Subcutaneous abdominal adipose tissue (tissue), 5 donors: ENCODE results near the gene MRPL53.
"Not testable (repeated sequence)": the region's sequence is repeated elsewhere in the genome, so short reads cannot be mapped to it uniquely, and the experiment has no call there.

Experiments
- H3K27ac ChIP-seq: one replicate; pipeline ENCODE4 v1.7.0; 2013; ENCODE audit warnings: low read depth, mild to moderate bottlenecking, inconsistent platforms, low read length, moderate library complexity
- H3K27me3 ChIP-seq, 5 donors: one replicate each; pipeline ENCODE4 v1.7.0; 2013; ENCODE audit warnings: low read length in 5 of 5, inconsistent platforms in 1 of 5; ENCODE audit not compliant: control insufficient read depth in 5 of 5, insufficient read depth in 4 of 5
- H3K36me3 ChIP-seq, 5 donors: one replicate each; pipeline ENCODE4 v1.7.0; 2013; ENCODE audit warnings: low read length in 5 of 5; ENCODE audit not compliant: control insufficient read depth in 5 of 5, insufficient read depth in 5 of 5
- H3K4me1 ChIP-seq, 5 donors: one replicate each; pipeline ENCODE4 v1.7.0; 2013; ENCODE audit warnings: low read length in 5 of 5, mild to moderate bottlenecking in 3 of 5, moderate library complexity in 1 of 5; ENCODE audit not compliant: control insufficient read depth in 5 of 5, insufficient read depth in 5 of 5
- H3K4me3 ChIP-seq, 5 donors: one replicate each; pipeline ENCODE4 v1.7.0; 2013; ENCODE audit warnings: low read length in 5 of 5, low read depth in 1 of 5
- H3K9ac ChIP-seq, 5 donors: one replicate each; pipeline ENCODE4 v1.7.0; 2013; ENCODE audit warnings: low read length in 5 of 5, mild to moderate bottlenecking in 4 of 5, moderate library complexity in 3 of 5
- H3K9me3 ChIP-seq, 5 donors: one replicate each; pipeline ENCODE4 v1.7.0; 2013; ENCODE audit warnings: low read length in 5 of 5; ENCODE audit not compliant: control insufficient read depth in 5 of 5
- donor health status: healthy.
- donor health status: healthy.
- donor health status: healthy.
- donor health status: healthy.
- donor health status: healthy.

The MRPL53 gene

DNA sequence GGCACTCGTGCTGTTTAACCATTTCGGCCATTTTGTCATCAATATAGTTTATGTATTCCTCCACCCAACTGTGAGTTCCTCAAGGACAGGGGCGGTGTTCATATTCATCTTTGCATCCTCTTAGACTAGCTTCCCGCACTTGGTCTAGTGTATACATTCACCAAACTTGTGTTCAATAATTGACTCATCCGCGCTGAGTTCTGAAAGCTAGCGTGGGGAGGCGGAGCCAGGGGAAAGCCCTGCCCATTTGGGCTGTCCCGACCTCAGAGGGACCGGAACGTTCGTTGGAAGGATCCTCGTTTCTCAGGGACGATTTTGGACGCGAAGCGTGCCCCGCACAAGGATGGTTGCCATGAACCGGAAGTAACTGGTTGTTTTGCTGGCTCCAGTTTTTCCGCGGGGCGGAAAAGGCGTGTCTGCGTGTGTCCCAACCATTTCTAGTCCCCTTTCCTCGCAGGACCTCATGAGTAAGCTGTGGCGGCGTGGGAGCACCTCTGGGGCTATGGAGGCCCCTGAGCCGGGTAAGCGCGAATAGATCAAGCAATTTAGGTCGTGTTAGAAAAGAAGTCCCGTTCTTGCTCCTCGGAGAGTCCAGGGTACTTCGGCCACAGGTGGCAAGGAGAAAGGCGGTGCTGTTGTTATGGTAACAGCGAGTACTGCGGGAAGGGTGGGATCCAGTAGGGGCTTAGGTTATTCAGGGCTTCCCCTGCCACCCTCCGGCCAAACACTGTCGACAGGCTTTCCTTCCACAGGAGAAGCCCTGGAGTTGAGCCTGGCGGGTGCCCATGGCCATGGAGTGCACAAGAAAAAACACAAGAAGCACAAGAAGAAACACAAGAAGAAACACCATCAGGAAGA is 17.6 kb downstream of the MRPL53 start, which contains the start of gene INO80B:
TSS of gene INO80B (plus strand) at position 434 of the 858 bp plus-strand sequence. CDS start at position 464, 30 bp downstream.
- Histone ChIP-seq H3K27ac (peak within 1 kb of the TSS; percentile 79), H3K27me3 (no peaks in the 10 kb centered on the region)

DNA sequence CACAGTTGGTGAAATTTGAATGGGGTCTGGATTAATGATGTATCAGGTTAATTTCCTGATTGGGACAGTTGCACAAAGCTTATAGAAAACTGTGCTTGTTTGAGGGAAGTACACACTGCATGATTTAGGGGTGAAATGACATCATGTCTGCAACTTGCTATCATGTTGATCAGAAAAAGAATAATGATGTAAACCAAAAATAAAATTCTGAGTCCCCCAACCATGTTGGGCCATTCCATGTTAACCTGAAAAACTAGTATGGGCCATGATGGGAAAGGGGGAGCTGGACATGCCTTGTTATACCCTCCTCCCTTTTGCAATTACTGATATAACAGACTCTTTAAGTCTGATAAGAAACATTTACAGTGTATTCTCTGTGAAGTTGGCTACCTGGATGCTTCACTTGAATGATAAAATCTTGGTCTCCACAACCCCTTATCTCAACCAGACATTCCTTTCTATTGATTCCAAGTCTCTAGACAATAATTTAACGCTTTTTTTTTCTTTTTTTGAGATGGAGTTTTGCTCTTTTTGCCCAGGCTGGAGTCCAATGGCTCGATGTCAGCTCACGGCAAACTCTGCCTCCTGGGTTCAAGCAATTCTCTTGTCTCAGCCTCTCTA is 21.8 kb downstream of the MRPL53 start:
- no peaks in the 10 kb centered on the region for H3K27me3 ChIP-seq
- H3K36me3 ChIP-seq, result no peaks in the 10 kb centered on the region
- peaks cover 7 to 12% (median 12%) of the 10 kb centered on the region in 5 donors for H3K4me1 ChIP-seq
- no peak overlapping the region for H3K4me3 ChIP-seq
- H3K9ac ChIP-seq, result no peak overlapping the region
- no peaks in the 10 kb centered on the region for H3K9me3 ChIP-seq
- no peak overlapping the region for H3K27ac ChIP-seq

More for the DNA sequence above, 17.6 kb downstream of the MRPL53 start, which contains the start of gene INO80B:
- no peaks in the 10 kb centered on the region for H3K36me3 ChIP-seq
- no peaks in the 10 kb centered on the region for H3K9me3 ChIP-seq
- peaks cover 11 to 44% (median 39%) of the 10 kb centered on the region in 5 donors for H3K4me1 ChIP-seq
- peak within 1 kb of the TSS; percentile 73 to 90 (median 82) for H3K9ac ChIP-seq
- H3K4me3 ChIP-seq, result peak within 1 kb of the TSS; percentile 76 to 91 (median 87)

DNA sequence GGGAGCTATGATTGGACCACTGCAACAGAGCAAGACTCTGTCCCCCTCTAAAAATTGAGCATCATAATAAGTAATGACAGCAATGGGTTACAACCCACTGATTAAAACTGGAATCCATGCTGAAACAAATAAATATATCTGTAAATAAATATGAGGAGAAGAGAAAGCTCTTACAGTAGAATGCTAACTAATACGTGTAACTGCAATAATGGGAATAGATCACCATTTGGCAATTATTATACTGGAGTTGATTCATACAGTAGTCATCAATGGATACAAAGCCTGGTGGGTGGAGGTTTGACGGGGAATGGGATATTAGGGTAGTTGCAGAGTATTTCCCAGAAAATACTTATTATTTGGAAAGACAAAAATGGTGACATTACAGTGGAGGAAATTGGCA is 23.7 kb downstream of the MRPL53 start:
- Histone ChIP-seq H3K4me1 (peaks cover 0 to 7% (median 3%) of the 10 kb centered on the region in 5 donors), H3K27me3 (no peaks in the 10 kb centered on the region), H3K27ac (no peak overlapping the region), H3K9me3 (no peaks in the 10 kb centered on the region), H3K4me3 (no peak overlapping the region), H3K36me3 (no peaks in the 10 kb centered on the region), H3K9ac (no peak overlapping the region)

DNA sequence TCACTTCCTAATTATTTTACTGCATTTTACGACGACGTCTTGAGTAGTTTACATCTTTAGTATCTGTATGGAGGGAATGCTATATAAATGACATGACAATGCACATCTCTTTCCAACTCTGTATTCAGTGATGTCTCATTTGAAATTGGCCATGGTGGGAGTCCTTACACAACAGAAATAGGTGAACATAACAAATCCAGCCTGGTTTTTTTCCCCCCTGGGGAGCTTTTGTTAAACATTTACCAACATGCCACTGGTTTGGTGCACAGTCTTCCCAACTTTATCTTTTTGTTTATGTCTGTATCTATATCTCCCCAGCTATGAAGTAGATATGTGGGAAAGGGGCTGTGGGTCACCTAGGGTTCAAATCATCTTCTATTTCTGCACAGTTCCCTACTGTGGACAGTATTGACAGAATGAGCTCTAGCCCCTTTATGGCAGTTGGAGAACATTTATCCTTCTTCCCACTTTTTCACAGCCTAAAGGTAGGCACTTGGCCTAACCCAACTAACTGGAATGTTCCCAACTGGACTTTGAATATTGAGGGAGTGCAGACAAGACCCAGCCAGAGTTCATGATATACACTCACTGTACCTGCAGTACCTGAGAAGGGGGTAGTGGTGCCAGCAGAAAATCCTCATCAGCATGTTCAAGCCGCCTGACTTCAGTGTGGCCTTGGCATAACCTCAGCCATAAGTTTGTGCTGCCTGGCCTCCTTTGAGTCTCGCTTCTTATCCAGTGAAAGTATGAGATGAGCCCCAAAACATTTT is 25.1 kb downstream of the MRPL53 start:
- no peak overlapping the region for H3K27ac ChIP-seq
- no peaks in the 10 kb centered on the region for H3K36me3 ChIP-seq
- no peaks in the 10 kb centered on the region for H3K9me3 ChIP-seq
- no peak overlapping the region for H3K4me3 ChIP-seq
- peaks cover 0 to 7% (median 3%) of the 10 kb centered on the region in 5 donors for H3K4me1 ChIP-seq
- no peak overlapping the region for H3K9ac ChIP-seq
- H3K27me3 ChIP-seq, result no peaks in the 10 kb centered on the region

DNA sequence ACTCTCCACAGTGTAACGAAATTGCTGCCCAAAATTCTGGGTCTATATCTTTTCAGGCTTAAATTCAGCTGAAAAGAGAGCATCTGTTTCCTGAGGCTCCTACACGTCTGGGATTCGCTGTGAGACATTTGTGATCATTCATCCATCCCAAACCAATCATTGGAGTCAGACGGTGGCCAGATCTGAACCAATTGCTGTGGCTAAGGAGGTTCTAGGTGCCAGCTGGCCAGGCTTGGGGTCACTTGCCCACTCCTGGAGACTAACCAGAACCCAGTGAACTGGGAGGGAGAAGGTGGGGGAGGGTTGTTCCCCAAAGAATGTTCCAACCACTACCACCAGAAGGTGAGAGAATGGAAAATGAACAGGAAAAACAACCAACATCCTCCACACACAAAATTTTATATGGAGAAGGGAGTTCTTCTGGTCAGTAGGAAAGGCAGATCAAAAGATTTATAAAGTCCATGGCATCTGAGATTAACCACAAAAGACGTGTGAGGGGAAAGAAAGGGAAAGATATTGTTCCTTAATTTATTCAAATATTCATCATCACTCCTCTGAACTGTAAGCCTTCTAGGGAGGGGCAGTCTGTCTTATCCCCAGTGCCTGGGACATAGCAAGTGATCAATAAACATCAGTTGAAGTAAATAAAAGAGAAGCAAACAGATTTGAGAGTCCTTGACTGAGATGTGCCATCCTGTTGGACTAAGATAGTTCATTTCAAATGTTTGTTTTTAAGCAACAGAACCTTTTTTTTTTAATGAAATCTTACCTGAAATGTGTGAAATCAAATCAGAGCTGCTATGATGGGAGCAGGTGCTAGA is 27.8 kb downstream of the MRPL53 start:
- H3K27ac ChIP-seq, result no peak overlapping the region
- H3K36me3 ChIP-seq, result no peaks in the 10 kb centered on the region
- peaks cover 0 to 5% (median 0%) of the 10 kb centered on the region in 5 donors for H3K27me3 ChIP-seq
- H3K9me3 ChIP-seq, result no peaks in the 10 kb centered on the region
- H3K9ac ChIP-seq, result no peak overlapping the region
- H3K4me1 ChIP-seq, result peaks cover under 1 to 32% (median 29%) of the 10 kb centered on the region in 5 donors
- no peak overlapping the region for H3K4me3 ChIP-seq

DNA sequence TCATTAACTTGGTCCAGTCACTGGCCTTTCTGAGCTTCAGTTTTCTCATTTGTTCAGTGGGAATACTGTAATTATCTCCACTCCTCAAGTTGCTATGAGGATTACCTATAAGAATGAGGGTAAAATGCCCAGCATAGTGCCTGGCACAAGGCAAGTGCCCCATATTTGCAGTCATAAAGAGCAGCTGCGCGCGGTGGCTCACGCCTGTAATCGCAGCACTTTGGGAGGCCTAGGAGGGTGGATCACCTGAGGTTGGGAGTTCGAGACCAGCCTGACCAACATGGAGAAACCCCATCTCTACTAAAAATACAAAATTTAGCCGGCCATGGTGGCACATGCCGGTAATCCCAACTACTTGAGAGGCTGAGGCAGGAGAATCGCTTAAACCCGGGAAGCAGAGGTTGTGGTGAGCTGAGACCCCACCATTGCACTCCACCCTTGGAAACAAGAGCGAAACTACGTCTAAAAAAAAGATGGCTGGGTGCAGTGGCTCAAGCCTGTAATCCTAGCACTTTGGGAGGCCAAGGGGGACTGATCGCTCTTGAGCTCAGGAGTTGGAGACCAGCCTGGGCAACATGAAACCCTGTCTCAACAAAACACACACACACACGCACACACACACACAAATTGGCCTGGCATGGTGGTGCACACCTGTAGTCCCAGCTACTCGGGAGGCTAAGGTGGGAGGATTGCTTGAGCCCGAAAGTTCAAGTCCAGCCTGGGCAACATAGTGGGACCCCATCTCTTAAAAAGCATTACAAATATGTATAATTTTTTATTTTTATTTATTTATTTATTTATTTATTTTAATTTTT is 29.8 kb downstream of the MRPL53 start:
- Histone ChIP-seq H3K4me1 (peaks cover 3 to 38% (median 37%) of the 10 kb centered on the region in 5 donors), H3K9ac (peak overlapping the region in 1 of 5 donors; percentile 73)
- not testable (repeated sequence) for H3K27ac ChIP-seq

DNA sequence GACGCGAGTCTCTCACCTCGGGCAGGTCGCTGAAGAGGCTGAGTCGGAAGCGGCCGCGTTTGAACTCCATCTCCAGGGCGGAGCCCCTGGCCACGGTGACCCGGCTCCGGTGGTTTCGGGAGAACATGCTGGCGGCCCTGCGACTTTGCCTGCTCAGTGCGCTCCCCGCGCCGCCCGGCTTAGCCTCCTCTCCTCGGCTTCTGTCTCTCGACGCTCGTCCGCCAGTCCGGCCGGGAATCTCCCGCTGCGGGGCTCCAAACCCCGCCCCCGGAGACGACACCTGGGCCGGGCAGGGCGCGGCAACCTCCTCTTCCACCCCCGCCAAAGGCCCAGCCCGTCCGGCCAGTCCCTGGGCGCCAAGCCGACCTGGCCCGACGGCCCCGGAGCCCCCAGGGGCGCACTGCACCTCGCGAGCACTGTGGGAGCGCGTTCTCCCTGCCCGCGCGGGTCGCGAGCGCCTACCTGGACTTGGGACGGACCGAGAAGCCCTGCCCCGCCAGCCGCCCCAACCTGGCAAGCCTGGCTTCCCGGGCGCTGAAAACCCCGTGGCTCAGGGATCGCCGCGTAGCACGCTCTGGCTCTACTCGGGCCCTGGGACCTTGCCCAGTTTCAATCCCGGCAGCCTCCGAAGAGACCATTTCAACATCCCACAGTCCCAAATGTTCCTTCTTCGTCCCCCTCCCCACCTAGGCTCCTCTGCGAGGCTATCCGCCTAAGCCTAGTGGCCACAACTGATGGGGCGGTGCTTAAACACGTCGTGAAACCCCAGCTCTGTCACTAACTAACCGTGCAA is 30.6 kb downstream of the MRPL53 start, which contains the start of gene RTKN:
TSS of gene RTKN (minus strand) at position 248 of the 793 bp plus-strand sequence. CDS start at position 127, 121 bp downstream.
- peak within 1 kb of the TSS; percentile 38 to 78 (median 73) for H3K9ac ChIP-seq
- no peaks in the 10 kb centered on the region for H3K9me3 ChIP-seq
- H3K4me1 ChIP-seq, result peaks cover 3 to 45% (median 40%) of the 10 kb centered on the region in 5 donors
- peaks cover 0 to 5% (median 0%) of the 10 kb centered on the region in 5 donors for H3K27me3 ChIP-seq
- peak within 1 kb of the TSS; percentile 41 for H3K27ac ChIP-seq
- peak within 1 kb of the TSS; percentile 68 to 84 (median 74) for H3K4me3 ChIP-seq
- no peaks in the 10 kb centered on the region for H3K36me3 ChIP-seq

More for the DNA sequence above, 29.8 kb downstream of the MRPL53 start:
- not testable (repeated sequence) for H3K36me3 ChIP-seq, H3K9me3 ChIP-seq, H3K27me3 ChIP-seq
- H3K4me3 ChIP-seq, result peak overlapping the region in 4 of 5 donors; percentile 58 to 74 (median 67)

DNA sequence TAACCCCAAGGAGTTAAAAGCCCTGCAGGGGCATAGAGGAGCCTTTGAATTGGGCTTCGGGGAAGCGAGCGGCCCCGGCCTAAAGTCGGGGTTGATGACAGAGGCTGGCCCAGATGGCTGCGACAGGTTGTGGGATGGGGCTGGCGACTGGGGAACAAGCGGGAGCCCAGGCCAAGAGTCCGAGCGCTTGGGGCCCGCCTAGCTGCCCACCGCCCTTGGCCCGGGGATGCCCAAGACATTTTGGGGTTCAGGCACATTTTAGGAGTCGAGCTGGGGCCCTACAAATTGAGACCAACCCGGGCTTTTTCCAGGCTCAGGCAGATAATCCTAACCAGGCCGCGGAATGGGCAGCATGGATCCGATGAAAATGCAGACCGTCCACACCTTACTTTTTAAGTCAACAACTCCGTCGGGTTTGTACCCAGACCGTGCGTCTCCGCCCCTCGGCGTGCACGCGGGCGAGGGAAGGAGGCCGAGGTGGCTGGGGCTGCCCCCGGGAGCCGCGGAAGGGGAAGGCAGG is 31.2 kb downstream of the MRPL53 start:
- Histone ChIP-seq H3K4me3 (peak overlapping the region; percentile 68 to 84 (median 74)), H3K36me3 (no peaks in the 10 kb centered on the region), H3K27me3 (peaks cover 0 to 5% (median 0%) of the 10 kb centered on the region in 5 donors), H3K9me3 (no peaks in the 10 kb centered on the region), H3K4me1 (peaks cover 3 to 47% (median 42%) of the 10 kb centered on the region in 5 donors), H3K27ac (peak overlapping the region; percentile 41), H3K9ac (peak overlapping the region in 4 of 5 donors; percentile 60 to 78 (median 76))
